SU-DHL-6 (cell line): ENCODE results near the gene AANAT.

Experiments
- EZH2phosphoT487 ChIP-seq: fragments of 200-600 bp; sonication (generic), shearing (Covaris generic); conservative IDR thresholded peaks from 2 replicates; pipeline ENCODE4 v1.6.1; 2018; ENCODE audit warnings: mild to moderate bottlenecking, antibody characterized with exemption, low read length, moderate library complexity, mixed read lengths
- TF ChIP-seq, protein P1 (sequence below): fragments of 200-600 bp; sonication (generic); IDR thresholded peaks from one replicate; pipeline ENCODE4 v1.5.1; 2017; ENCODE audit warnings: antibody characterized with exemption, mild to moderate bottlenecking, low read length, moderate library complexity; ENCODE audit not compliant: insufficient read depth, poor library complexity, severe bottlenecking

DNA sequence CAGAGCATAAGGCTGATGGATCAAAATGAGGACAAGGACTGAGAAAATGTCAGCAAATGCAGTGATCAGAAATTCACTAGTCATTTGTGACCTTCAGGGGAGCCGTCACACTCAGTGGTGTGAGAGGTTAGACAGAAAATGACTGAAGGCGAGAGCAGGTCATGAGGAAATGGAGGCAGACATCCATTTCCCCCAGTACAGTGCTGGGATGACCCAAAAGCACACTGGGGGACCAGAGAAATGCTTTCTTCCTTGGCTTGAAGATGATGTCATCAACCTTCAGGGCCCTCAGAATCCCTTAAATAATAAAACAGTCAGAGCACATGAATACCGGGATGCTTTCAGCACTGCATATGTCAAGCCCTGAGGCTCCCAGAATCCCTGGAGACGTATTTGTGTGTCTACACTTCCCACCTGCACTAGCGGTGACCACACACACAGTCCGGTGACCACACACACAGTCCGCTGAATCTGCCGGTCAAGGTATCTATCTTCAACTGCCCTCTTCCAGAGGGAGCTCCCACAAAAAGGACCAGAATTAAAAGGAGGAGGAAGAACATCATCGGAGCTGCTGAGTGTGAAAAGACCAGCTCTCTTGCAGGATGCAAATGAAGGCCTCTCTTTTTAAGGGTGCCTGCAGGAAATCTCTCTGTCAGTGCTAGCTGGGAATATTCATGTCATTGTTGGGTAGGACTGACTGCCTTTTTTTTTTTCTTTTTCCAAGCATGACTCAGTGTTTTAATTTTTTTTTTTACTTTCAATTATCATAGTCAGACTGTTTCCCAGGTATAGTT, 22.7 kb upstream of the AANAT start:
- TF ChIP-seq, protein P1, sequence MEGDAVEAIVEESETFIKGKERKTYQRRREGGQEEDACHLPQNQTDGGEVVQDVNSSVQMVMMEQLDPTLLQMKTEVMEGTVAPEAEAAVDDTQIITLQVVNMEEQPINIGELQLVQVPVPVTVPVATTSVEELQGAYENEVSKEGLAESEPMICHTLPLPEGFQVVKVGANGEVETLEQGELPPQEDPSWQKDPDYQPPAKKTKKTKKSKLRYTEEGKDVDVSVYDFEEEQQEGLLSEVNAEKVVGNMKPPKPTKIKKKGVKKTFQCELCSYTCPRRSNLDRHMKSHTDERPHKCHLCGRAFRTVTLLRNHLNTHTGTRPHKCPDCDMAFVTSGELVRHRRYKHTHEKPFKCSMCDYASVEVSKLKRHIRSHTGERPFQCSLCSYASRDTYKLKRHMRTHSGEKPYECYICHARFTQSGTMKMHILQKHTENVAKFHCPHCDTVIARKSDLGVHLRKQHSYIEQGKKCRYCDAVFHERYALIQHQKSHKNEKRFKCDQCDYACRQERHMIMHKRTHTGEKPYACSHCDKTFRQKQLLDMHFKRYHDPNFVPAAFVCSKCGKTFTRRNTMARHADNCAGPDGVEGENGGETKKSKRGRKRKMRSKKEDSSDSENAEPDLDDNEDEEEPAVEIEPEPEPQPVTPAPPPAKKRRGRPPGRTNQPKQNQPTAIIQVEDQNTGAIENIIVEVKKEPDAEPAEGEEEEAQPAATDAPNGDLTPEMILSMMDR, result no peak
- TF ChIP-seq EZH2phosphoT487, result no peak
